LoVo (cell line): ENCODE results near the gene PPP1R9B.
A peak's percentile ranks its signal among the peaks of the same experiment; 100 is the strongest.

Source experiments
- DNase-seq: peaks from one replicate; pipeline ENCODE4 v3.0.0-alpha.2; 2016; ENCODE audit warnings: low spot score

Gene PPP1R9B

GRCh38 chr17:50088952-50089825, 61.3 kb downstream of the PPP1R9B start:
- DNase-seq = no peak

GRCh38 chr17:50087912-50088405, 62.5 kb downstream of the PPP1R9B start:
- DNase-seq = no peak

GRCh38 chr17:50087246-50087911, 63.1 kb downstream of the PPP1R9B start:
- peak; percentile 45 for DNase-seq
